CD4-positive, alpha-beta T cell treated with Interleukin-17A for 4 hours (primary cell): ENCODE results near the gene UCMA.

Experiments used
- DNase-seq: peaks from one replicate; pipeline ENCODE4 v3.0.0-alpha.2; 2020; ENCODE audit warnings: mixed read lengths

UCMA gene

DNA sequence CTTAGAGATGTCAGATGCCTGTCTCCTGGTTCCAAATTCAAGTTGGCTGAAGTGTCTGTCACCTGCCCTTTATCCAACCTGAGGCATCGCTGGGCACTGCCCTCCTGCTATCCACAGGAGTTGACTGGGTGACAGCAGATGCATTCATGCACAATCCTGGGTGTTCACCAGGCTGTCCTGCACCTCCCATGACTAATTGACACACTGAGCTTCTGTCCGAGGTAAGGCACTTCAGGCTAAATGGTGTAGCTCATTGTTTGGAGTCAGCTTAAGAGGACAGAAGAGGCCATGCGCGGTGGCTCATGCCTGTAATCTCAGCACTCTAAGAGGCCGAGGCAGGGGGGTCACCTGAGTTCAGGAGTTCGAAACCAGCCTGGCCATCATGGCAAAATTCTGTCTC is 2.4 kb downstream of the UCMA start:
- no peak for DNase-seq

GRCh38 chr10:13231190-13231589 is 3.0 kb downstream of the UCMA start:
- no peak for DNase-seq

- DNase-seq = no peak
Observed at GRCh38 chr10:13227031-13227430, 7.1 kb downstream of the UCMA start.

DNA sequence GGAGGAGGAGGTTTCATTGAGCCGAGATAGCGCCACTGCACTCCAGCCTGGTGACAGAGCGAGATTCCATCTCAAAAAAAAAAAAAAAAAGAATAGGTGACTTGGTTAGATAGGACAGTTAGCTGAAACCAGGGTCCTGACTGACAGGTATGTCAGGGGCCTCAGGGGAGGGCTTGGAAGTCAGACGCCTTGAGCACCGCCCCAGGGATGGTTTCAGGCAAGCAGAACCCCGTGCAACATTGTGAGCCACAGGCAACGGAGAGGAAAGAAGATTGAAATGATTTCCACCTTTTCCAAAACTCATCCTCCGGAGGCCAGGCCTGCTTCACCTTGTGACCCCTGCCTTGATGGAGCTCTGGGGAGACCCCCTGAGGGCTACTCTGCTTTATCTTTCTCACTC is 8.6 kb downstream of the UCMA start:
- DNase-seq = no peak

DNA sequence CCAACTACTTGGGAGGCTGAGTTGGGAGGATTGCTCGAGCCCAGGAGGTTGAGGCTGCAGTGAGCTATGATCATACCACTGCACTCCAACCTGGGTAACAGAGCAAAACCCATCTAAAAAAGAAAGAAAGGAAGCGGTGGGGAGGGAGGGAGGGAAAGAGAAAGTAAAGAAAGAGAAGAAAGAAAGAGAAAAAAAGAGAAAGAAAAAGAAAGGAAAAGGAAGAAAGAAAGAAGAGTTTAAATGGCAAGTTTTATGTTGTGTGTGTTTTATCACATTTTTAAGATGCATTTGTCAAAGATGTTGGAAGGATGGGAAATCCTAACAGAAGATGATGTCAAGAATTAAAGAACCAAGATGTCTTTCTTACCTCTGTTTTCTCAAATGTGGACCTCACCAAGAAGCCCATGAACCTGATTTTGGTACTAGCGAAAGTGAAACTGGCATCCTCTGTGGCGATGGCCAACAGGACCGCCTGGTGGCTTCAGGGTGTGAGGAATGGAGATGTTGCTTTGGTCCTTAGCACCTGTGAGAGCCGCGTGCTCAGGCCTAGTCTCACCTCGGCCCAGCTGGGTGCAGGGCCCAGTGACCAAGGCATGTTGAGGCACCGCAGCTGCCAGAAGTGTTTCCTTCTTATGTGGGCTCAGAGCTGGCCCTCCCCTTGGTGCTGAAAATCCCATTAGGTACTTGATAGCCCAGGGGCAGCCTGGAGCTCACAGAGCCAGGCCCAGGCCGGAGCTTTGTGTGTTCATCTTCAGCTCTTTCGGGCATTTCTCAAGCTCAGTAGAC is 9.8 kb downstream of the UCMA start:
- no peak for DNase-seq

- DNase-seq = no peak
Observed at GRCh38 chr10:13223241-13223640, 10.9 kb downstream of the UCMA start.

DNA sequence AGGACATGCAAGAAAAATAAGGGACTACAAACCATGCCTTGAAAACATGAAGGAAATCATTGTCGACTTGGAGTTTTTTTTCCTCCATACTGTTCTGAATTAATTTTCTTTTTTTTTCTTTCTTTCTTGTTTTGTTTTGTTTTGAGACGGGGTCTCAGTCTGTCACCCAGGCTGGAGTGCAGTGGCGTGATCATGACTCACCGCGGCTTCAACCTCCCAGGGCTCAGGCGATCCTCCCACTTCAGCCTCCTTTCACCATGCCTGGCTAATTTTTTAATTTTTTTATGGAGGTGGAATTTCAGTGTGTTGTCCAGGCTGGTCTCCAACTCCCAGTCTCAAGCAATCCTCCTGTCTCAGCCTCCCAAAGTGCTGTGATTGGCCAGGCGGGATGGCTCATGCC is 11.6 kb downstream of the UCMA start:
- no peak for DNase-seq

DNA sequence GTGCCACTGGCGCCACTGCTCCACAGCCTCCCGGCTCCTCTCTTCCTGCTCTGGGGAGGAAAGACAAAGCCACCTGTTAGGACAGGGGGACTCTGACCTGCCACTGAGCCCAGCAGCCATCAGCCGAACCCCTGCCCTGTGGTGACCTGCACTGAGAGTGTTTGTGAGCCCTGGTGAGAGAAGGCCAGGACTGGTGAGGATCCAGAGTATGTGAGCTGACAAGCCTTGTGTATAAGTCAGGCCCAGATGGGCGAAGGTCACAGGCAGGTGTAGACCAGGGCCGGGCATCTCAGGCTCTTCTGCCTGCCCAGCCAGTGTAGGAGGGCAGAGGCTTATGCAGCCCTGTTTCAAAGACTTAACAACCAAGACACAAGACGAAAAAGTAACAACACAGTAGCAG is 12.0 kb downstream of the UCMA start:
- DNase-seq = no peak

GRCh38 chr10:13221572-13221971 is 12.6 kb downstream of the UCMA start:
- no peak for DNase-seq

DNA sequence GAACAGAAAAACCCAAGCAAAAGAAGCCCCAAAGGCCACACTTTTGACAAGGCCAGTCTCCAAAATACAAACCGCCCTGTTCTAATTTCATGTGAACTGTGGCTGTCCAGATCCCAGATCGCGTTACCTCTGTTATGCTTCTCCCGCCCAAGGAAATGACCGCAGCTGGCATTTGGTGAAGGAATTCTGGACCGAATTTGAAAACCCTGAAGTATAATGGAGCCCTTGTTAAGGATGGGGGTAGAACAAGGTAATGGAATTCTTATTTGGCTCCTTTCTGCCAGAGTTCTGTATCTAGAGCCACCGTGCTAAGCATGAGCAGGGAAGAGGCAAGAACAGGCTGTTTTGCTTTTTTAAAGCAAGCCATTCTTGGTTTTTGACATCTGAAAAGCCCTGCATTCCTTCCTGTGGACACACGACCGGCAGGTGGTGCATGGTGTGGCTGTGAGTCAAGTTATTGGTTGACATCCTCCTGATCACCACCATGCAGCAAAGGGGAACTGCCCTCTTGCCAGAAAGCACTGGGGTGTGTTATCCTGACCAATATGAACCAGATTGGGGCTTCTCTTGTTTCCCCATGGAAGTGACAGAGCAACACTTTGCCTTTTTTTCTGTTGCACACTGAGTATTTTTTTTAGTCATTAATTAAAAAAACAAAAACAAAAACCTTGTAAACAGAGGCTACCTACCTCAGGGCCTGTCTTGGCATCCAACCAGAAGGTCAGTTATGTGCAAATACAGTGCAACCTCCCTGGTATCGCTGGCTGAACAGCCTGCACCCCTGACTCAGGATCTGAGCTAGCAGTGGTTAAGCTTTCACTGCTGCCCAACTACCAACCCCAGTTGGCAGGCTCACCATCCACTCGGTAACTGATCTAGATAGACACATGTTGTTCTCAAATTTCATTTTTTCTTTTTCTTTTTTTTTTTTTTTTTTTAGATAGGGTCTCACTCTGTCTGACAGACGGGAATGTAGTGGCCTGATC is 14.2 kb downstream of the UCMA start:
- DNase-seq = no peak

DNA sequence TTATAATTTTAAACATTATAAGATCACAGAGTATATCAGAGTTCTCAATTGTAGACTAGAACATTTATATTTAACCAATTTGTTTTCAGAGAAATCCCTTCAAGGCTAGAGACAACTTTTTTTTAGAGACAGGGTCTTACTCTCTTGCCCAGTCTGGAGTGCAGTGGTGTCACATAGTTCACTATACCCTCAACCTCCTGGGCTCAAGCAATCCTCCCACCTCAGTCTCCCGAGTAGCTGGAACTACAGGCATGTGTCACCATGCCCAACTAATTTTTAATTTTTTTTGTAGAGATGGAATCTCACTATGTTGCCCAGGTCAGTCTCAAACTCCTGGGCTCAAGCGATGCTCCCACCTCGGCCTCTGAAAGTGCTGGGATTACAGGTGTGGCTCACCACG is 15.3 kb downstream of the UCMA start:
- no peak for DNase-seq

GRCh38 chr10:13213163-13213562 is 21.0 kb downstream of the UCMA start:
- DNase-seq = no peak

GRCh38 chr10:13206546-13207443 is 27.4 kb downstream of the UCMA start:
- DNase-seq = no peak

GRCh38 chr10:13206091-13206490 is 28.1 kb downstream of the UCMA start:
- DNase-seq = no peak

GRCh38 chr10:13201132-13201531 is 33.0 kb downstream of the UCMA start:
- DNase-seq = no peak

DNA sequence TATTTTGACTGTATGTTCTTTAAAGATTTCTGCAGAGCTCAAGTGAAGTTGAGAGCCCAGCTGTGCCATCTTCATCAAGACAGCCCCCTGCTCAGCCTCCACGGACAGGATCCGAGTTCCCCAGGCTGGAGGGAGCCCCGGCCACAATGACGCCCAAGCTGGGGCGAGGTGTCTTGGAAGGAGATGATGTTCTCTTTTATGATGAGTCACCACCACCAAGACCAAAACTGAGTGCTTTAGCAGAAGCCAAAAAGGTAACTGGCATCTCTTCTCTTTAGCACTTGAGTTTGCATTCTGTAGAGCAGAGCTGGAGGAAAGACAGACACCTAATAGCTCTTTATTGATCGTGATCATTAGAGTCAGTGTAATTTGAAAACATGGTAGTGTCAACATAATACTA is 39.2 kb downstream of the UCMA start:
- no peak for DNase-seq

DNA sequence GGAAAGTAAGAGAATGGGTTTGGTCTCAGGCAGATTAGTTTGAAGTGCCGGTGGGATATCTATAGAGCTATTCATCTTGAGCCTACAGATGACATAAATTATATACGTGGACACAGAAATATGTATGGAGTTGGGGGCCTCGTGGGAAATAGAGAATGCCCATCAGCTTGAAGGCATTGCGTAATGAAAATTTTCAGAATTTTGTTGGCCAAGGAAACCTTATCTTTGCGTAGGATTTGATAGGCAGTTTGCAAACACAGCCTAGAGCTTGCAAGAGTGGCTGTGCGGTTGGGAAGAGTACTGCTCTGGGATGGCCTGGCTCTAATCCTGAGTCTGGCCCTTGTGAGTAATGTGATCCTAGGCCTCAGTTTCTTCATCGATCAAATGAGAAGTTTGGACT is 40.5 kb downstream of the UCMA start:
- DNase-seq = no peak

- no peak for DNase-seq
Observed at GRCh38 chr10:13191362-13191761, 42.8 kb downstream of the UCMA start.

DNA sequence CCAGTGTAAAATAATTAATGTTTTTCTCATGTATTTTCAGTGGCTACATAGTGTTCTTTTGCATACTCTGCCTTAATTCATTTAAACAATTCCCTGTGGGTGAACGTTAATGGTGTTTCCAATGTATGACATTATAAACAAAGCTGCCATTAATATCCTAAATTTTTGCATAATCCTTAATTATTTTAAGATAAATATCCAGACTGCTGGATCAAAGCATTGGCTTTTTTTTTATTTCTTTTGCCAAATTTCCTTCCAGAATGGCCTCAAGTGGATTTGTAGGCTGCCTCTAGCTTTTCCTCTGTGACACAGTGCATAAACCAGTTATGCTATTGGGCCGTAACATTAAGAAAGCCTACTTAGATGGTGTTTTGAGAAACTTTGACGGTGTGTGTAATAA is 43.4 kb downstream of the UCMA start:
- no peak for DNase-seq

GRCh38 chr10:13189961-13190360 is 44.2 kb downstream of the UCMA start:
- DNase-seq = no peak

- no peak for DNase-seq
Observed at GRCh38 chr10:13188593-13188992, 45.6 kb downstream of the UCMA start.

GRCh38 chr10:13187135-13187534 is 47.0 kb downstream of the UCMA start:
- DNase-seq = no peak
